Keratinocyte (primary cell): ENCODE data around the gene ACTMAP. TPM values are rescaled to one million over a fixed set of nuclear protein-coding genes. Genes with fewer than 3 reads are reported as not detected.

Experiments
- DNase-seq: peaks from one replicate; pipeline ENCODE4 v3.0.0-alpha.2; 2011; ENCODE audit warnings: low read depth, missing footprints, low spot score
- FAIRE-seq: peaks from 2 replicates; lab custom pipeline; 2011; peaks lifted over from hg19 to GRCh38; lab: Jason Lieb, UNC
- H2AFZ ChIP-seq: 2 replicates; pipeline ENCODE4 v1.6.0; 2012; ENCODE audit warnings: low read length, control low read depth, inconsistent platforms; ENCODE audit not compliant: control insufficient read depth
- H3K27ac ChIP-seq: 2 replicates; pipeline ENCODE4 v1.5.1; 2011; ENCODE audit warnings: low read length; ENCODE audit not compliant: control insufficient read depth, insufficient read depth
- H3K27me3 ChIP-seq: 3 replicates; pipeline ENCODE4 v1.6.0; 2011; ENCODE audit warnings: low read length; ENCODE audit not compliant: control insufficient read depth, insufficient read depth; ENCODE audit errors: extremely low read depth
- H3K36me3 ChIP-seq, 2 experiments: 2 replicates in 1 of 2; 3 replicates in 1 of 2; pipeline ENCODE4 v1.5.1; 2011; ENCODE audit warnings: low read length in 2 of 2, mild to moderate bottlenecking in 1 of 2; ENCODE audit not compliant: control insufficient read depth in 2 of 2, insufficient read depth in 2 of 2; ENCODE audit errors: extremely low read depth in 1 of 2
- H3K4me1 ChIP-seq: 3 replicates; pipeline ENCODE4 v1.5.1; 2011; ENCODE audit warnings: low read length; ENCODE audit not compliant: control insufficient read depth, insufficient read depth; ENCODE audit errors: extremely low read depth
- H3K4me2 ChIP-seq: 3 replicates; pipeline ENCODE4 v1.6.0; 2011; ENCODE audit warnings: low read depth, low read length; ENCODE audit not compliant: control insufficient read depth, insufficient read depth; ENCODE audit errors: extremely low read depth
- H3K4me3 ChIP-seq, 3 experiments: fragments of 200-600 bp in 1 of 3; sonication (generic) in 1 of 3; 2 replicates in 2 of 3; 3 replicates in 1 of 3; pipeline ENCODE4 v1.5.1; 2011 to 2016; ENCODE audit warnings: low read length in 3 of 3, mild to moderate bottlenecking in 3 of 3, control low read depth in 2 of 3, inconsistent platforms in 1 of 3, low read depth in 1 of 3, mixed read lengths in 1 of 3, mixed run types in 1 of 3, moderate library complexity in 1 of 3; ENCODE audit not compliant: control insufficient read depth in 2 of 3, insufficient read depth in 2 of 3; ENCODE audit errors: extremely low read depth in 1 of 3
- H3K79me2 ChIP-seq: 2 replicates; pipeline ENCODE4 v1.6.0; 2012; ENCODE audit warnings: low read length; ENCODE audit not compliant: control insufficient read depth, insufficient read depth
- H3K9ac ChIP-seq: 3 replicates; pipeline ENCODE4 v1.6.0; 2011; ENCODE audit warnings: low read length; ENCODE audit not compliant: control insufficient read depth, insufficient read depth; ENCODE audit errors: extremely low read depth
- H3K9me1 ChIP-seq: 3 replicates; pipeline ENCODE4 v1.6.0; 2011; ENCODE audit warnings: low read length; ENCODE audit not compliant: control insufficient read depth, insufficient read depth; ENCODE audit errors: extremely low read depth
- H3K9me3 ChIP-seq: 2 replicates; pipeline ENCODE4 v1.5.1; 2012; ENCODE audit warnings: low read depth, low read length; ENCODE audit not compliant: control insufficient read depth
- H4K20me1 ChIP-seq: 3 replicates; pipeline ENCODE4 v1.6.0; 2011; ENCODE audit warnings: low read length; ENCODE audit not compliant: control insufficient read depth, insufficient read depth; ENCODE audit errors: extremely low read depth
- EZH2 ChIP-seq: IDR thresholded peaks from one replicate; pipeline ENCODE4 v1.6.1; 2012; ENCODE audit warnings: inconsistent platforms, mild to moderate bottlenecking, low read length, moderate library complexity
- dilution Hi-C: fragments of 300-500 bp; cut with MboI; formaldehyde crosslinking; loops from one replicate; pipeline ENCODE4 v1.7.0; 2020; ENCODE audit warnings: low sequenced_read_pairs; ENCODE audit not compliant: extremely low pct_ligation_motif_present
- polyA plus RNA-seq, 5 experiments: library from polyadenylated mRNA; depleted of rRNA in 3 of 5; stranded (reverse) in 3 of 5; stranded (forward) in 1 of 5; unstranded in 1 of 5; fragments of >200 nt; gene quantifications; 1 replicate in 1 of 5; 2 replicates in 3 of 5; 3 replicates in 1 of 5; pipeline versions ENCODE4 v1.2.1 to v1.2.3, GENCODE V29; 2011 to 2012; ENCODE audit warnings: missing spikeins in 2 of 5, low read depth in 1 of 5, low replicate concordance in 1 of 5
- TF ChIP-seq, protein P1 (sequence below), 3 experiments: IDR thresholded peaks in 1 of 3; conservative IDR thresholded peaks in 1 of 3; optimal IDR thresholded peaks in 1 of 3; 2 replicates in 2 of 3; 3 replicates in 1 of 3; pipeline versions ENCODE3 to v1.5.1; 2011; ENCODE audit warnings: low read length in 3 of 3, mild to moderate bottlenecking in 3 of 3, moderate library complexity in 2 of 3, control low read depth in 1 of 3, inconsistent platforms in 1 of 3; ENCODE audit not compliant: insufficient read depth in 2 of 3; ENCODE audit errors: extremely low read depth in 1 of 3

ACTMAP gene
- polyA plus RNA-seq, 1 donor (not counting 4 experiments of a cell fraction or from before 2014, with no cell fraction given) = 1.4 TPM

DNA sequence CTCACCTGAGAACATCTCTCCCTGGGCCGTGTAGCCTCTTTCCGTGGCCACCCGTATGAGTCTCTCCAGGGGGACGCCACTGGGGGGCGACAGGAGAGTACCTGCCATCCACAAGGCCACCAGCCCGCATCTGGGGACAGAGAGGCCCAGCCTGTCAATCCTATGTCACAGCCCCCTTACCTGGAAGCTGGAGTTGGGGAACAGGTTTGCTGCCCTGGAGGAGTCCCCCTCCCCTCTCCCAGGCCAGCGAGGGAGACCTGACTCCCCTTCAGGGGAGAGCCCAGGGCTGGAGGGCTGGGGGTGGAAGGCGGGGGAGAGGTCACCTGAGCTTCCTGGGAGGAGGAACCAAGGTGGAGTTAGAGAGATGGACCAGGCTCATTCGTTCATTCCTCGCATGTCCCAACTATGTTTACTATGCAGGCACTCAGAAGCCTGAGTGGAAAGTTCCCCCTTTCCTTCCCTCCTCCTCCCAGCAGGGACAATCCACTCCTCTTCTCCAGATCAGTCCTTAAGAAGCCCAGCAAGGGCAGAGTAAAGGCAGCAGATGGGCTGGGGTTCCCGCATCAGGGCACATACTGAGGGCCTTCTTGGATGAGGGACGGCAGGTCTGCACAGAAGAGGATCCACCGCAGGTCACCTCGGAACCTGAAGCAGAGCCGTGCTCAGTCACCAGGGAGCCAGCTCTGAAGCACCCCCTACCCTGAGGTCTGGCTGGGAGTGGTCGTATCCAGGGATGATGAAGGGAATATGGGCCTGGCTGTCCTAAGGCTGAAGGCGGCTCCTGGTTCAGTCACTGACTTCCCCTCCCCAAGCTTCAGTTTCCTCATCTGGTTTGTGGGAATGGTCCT, 5.5 kb downstream of the ACTMAP start:
- Histone ChIP-seq H3K4me3 (no peak overlapping the region), H3K9me1 (no peaks in the 10 kb centered on the region), H3K9me3 (no peaks in the 10 kb centered on the region), H3K79me2 (no peaks in the 10 kb centered on the region), H3K4me2 (no peak overlapping the region), H2AFZ (no peak overlapping the region), H4K20me1 (no peaks in the 10 kb centered on the region), H3K9ac (no peak overlapping the region), H3K27ac (no peak overlapping the region), H3K4me1 (peaks cover 10% of the 10 kb centered on the region), H3K36me3 (peaks cover 1 to 10% of the 10 kb centered on the region in 2 experiments), H3K27me3 (no peaks in the 10 kb centered on the region)
- FAIRE-seq = no peak
- DNase-seq = no peak
- dilution Hi-C loops = no loop called here
- TF ChIP-seq, protein P1, sequence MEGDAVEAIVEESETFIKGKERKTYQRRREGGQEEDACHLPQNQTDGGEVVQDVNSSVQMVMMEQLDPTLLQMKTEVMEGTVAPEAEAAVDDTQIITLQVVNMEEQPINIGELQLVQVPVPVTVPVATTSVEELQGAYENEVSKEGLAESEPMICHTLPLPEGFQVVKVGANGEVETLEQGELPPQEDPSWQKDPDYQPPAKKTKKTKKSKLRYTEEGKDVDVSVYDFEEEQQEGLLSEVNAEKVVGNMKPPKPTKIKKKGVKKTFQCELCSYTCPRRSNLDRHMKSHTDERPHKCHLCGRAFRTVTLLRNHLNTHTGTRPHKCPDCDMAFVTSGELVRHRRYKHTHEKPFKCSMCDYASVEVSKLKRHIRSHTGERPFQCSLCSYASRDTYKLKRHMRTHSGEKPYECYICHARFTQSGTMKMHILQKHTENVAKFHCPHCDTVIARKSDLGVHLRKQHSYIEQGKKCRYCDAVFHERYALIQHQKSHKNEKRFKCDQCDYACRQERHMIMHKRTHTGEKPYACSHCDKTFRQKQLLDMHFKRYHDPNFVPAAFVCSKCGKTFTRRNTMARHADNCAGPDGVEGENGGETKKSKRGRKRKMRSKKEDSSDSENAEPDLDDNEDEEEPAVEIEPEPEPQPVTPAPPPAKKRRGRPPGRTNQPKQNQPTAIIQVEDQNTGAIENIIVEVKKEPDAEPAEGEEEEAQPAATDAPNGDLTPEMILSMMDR (optimal IDR thresholded peaks at IDR 0.05 in 1 of 3, IDR thresholded peaks at IDR 0.05 in 1 of 3, conservative IDR thresholded peaks at IDR 0.05 in 1 of 3; ENCODE audit: extremely low read depth in 1 of 3, insufficient read depth in 2 of 3, low read length in 3 of 3) = peak in 1 of 3 experiments; percentile 28
- no peak for TF ChIP-seq EZH2

- Histone ChIP-seq H3K4me3 (no peak overlapping the region), H3K9me1 (no peaks in the 10 kb centered on the region), H3K27me3 (no peaks in the 10 kb centered on the region), H3K27ac (no peak overlapping the region), H4K20me1 (no peaks in the 10 kb centered on the region), H3K79me2 (no peaks in the 10 kb centered on the region), H3K4me1 (peaks cover 2% of the 10 kb centered on the region), H3K4me2 (no peak overlapping the region), H3K9me3 (no peaks in the 10 kb centered on the region), H3K36me3 (peaks cover 7 to 19% of the 10 kb centered on the region in 2 experiments), H2AFZ (no peak overlapping the region), H3K9ac (no peak overlapping the region)
- dilution Hi-C loops = no loop called here
- no peak for TF ChIP-seq EZH2
- TF ChIP-seq, protein P1 (optimal IDR thresholded peaks at IDR 0.05 in 1 of 3, IDR thresholded peaks at IDR 0.05 in 1 of 3, conservative IDR thresholded peaks at IDR 0.05 in 1 of 3; ENCODE audit: extremely low read depth in 1 of 3, insufficient read depth in 2 of 3, low read length in 3 of 3) = no peak
- DNase-seq (no peak), FAIRE-seq (no peak)
Measured at GRCh38 chr19:40743926-40744325, 6.4 kb downstream of the ACTMAP start.
